VCaP (cell line): ENCODE results near the gene GRID2.

Experiments used
- H3K27ac ChIP-seq: fragments of 450-650 bp; 2 replicates; pipeline ENCODE4 v1.5.1; 2017
- TF ChIP-seq, protein P1 (sequence below): fragments of 450-650 bp; conservative IDR thresholded peaks from 2 replicates; pipeline ENCODE4 v1.5.1; 2017; ENCODE audit warnings: mild to moderate bottlenecking, moderate library complexity

GRID2 gene

DNA sequence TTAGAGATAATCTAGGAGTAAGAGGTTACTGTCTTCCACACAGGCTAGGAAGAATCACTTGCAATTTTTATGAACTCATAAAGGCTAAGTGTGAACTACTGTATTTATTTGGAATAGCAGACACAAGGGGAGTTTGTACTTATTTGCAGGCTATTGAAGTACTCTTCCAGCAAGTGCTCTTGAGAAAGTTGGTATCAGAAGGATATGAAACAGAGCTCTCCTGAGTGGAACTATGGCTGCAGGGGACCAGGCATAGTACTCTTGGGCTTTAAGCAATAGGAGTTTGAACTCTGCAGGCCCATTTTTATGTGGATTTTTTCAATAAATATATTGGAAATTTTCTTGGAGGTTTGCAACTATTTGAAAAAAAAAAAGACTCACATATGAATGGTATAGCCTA, 768.5 kb downstream of the GRID2 start:
- TF ChIP-seq, protein P1, sequence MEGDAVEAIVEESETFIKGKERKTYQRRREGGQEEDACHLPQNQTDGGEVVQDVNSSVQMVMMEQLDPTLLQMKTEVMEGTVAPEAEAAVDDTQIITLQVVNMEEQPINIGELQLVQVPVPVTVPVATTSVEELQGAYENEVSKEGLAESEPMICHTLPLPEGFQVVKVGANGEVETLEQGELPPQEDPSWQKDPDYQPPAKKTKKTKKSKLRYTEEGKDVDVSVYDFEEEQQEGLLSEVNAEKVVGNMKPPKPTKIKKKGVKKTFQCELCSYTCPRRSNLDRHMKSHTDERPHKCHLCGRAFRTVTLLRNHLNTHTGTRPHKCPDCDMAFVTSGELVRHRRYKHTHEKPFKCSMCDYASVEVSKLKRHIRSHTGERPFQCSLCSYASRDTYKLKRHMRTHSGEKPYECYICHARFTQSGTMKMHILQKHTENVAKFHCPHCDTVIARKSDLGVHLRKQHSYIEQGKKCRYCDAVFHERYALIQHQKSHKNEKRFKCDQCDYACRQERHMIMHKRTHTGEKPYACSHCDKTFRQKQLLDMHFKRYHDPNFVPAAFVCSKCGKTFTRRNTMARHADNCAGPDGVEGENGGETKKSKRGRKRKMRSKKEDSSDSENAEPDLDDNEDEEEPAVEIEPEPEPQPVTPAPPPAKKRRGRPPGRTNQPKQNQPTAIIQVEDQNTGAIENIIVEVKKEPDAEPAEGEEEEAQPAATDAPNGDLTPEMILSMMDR = no peak
- H3K27ac ChIP-seq = no peak overlapping the region

DNA sequence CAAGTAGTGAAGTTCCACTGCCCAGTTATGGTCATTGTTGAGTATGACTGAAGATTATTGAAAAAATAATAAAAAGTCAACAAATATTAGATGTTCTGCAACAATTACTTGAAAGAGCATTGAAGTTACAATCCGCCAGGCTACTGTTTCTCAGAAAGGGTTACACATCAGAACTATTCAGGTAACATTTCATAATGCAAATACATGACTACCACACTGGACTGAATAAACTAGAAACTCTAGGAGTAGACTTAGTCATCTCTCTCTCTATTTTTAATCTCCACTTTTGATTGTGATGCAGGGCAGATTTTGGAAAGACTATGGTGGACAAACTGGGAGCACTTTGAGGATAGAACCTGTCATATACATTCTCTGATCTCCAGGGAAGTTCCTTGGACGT, 776.5 kb downstream of the GRID2 start:
- TF ChIP-seq, protein P1 = no peak
- H3K27ac ChIP-seq = no peak overlapping the region

DNA sequence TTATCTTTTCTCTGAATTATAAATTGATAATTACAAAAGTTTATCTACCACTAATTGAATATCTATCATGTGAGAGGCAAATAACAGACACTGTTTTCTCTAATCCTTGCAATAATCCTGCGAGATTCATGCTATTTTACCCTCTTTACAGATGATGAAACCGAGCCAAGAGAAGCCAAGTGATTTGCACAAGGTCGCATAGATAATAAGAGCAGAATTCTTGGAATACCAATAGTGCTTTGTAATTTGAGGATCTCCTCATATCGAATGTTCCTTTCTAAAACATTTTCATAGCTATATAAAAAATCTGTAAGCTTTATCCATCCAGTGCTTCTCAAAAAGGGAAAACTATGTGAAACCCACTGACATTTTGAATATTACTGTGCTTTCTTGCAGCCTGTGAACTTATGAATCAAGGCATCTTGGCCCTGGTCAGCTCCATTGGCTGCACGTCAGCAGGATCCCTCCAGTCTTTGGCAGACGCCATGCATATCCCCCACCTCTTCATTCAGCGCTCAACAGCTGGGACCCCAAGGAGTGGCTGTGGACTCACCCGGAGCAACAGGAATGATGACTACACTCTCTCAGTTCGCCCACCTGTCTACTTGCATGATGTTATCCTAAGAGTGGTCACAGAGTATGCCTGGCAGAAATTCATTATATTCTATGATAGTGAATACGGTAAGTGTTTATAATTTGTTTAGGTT, 781.0 kb downstream of the GRID2 start:
- H3K27ac ChIP-seq = no peak overlapping the region
- TF ChIP-seq, protein P1 = no peak

DNA sequence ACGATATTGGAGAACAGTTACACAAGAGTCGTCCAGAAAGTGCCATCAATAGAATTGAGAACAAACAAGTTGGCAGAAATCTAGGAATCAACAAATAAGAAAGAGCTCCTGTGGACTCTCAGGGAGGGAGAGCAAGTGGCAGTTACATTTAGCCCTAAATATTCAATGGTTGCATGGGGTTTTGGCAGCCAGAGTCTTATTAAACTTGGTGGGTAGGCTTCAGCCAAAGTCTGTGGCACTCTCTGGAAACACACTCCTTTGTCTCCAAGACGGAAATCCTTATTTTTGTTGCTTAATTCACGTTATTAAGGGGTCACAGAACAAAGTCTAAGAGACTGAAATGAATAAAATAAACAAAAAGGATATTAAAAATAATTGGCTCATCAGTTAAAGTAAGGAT, 782.6 kb downstream of the GRID2 start:
- TF ChIP-seq, protein P1 = no peak
- no peak overlapping the region for H3K27ac ChIP-seq

DNA sequence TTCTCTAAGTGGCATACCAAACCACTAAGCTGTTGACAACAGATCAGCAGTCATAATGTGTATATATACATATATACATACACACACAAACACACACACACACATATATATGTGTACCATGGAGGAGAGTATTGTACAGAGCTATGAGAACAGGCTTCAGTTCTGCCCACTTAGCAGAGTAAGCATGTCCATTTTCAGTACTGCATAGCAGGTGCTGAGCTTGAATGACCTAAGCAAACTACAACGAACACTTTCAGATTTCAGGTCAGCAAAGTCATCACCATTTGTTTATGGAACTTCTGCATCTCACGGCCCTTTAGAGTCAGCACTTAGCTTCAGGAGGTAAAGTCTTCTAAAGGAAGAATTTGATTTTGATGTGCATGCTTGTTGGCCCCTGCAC, 789.0 kb downstream of the GRID2 start:
- TF ChIP-seq, protein P1 = no peak
- no peak overlapping the region for H3K27ac ChIP-seq

DNA sequence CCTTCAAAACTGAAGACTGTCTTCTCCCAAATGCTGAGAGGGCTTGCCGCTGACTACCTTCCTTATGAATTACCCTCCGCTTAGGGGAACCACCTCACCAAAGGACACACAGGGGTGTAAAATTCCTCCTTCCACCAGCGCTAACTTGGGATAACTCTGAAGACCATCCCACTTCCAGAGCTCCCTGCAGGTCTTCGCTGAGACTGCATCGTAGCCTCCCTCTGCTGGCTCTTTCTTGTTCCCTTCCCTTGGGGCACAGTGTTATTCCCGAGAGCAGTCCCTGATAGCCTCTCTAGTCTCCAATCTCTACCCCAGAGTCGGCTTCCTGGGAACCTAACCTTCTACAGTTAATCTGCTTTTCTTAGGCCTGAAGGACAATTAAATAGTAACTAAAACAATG, 799.3 kb downstream of the GRID2 start:
- H3K27ac ChIP-seq = no peak overlapping the region
- TF ChIP-seq, protein P1 = no peak

DNA sequence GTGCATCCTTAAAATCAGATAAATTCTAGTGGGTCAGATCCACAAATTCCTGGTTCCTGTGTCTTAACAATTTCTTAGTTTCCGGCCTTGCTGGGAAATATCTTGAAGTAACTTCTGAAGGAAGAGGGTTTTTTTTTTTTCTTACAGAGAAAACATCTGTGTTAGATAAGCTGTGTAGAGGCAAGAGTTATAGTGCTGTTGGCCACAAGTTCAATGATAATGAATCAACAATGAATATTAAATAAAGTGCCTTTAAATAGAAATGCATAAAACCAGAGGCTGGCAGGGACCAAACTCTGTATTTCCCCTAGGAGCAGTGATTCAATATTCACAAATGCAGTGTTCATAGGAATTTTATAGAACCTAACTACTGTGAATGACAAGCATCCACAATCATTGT, 812.9 kb downstream of the GRID2 start:
- TF ChIP-seq, protein P1 = no peak
- no peak overlapping the region for H3K27ac ChIP-seq
